Activated CD8-positive, alpha-beta T cell treated with anti-CD3 and anti-CD28 coated beads for 36 hours (primary cell): ENCODE results near the gene CLDN14. TPM values are rescaled to one million over a fixed set of nuclear protein-coding genes. Genes with fewer than 3 reads are reported as not detected.

Experiments
- ATAC-seq: fragments of 200-7000 bp; cut with Tn5 transposase; one replicate; pipeline ENCODE4 v1.10.0; 2021; ENCODE audit warnings: mild to moderate bottlenecking, moderate library complexity
- CTCF ChIA-PET: fragments of 350-600 bp; sonication (Branson Sonifier 250); formaldehyde crosslinking; loops from one replicate; lab custom pipeline; 2021; ENCODE audit warnings: antibody characterized with exemption; lab: Charles Lee
- POLR2A ChIA-PET: fragments of 350-600 bp; sonication (Branson Sonifier 250); formaldehyde crosslinking; loops from one replicate; lab custom pipeline; 2021; ENCODE audit warnings: antibody characterized with exemption; lab: Charles Lee
- DNase-seq: peaks from one replicate; pipeline ENCODE4 v3.0.0-alpha.2; 2020
- H3K27ac Mint-ChIP-seq: one replicate; pipeline ENCODE4 v1.8.0; 2021; ENCODE audit warnings: mild to moderate bottlenecking, mixed read lengths
- H3K27me3 Mint-ChIP-seq: one replicate; pipeline ENCODE4 v1.8.0; 2021; ENCODE audit warnings: mixed read lengths
- H3K36me3 Mint-ChIP-seq: one replicate; pipeline ENCODE4 v1.8.0; 2021; ENCODE audit warnings: low read depth, mixed read lengths
- H3K4me1 Mint-ChIP-seq: one replicate; pipeline ENCODE4 v1.8.0; 2021; ENCODE audit warnings: low read depth, mixed read lengths
- H3K4me3 Mint-ChIP-seq: one replicate; pipeline ENCODE4 v1.8.0; 2021; ENCODE audit warnings: mild to moderate bottlenecking, moderate library complexity, mixed read lengths
- H3K9me3 Mint-ChIP-seq: one replicate; pipeline ENCODE4 v1.8.0; 2021; ENCODE audit warnings: mixed read lengths
- intact Hi-C: fragments of 100-400 bp; cut with micrococcal nuclease; formaldehyde crosslinking; loops from one replicate; pipeline ENCODE4 v1.10.0; 2022
- total RNA-seq, 2 experiments: library from RNA; stranded (reverse); gene quantifications; one replicate each; pipeline ENCODE4 v1.2.3, GENCODE V29; 2021
- TF ChIP-seq, protein P1 (sequence below): fragments of 200-600 bp; IDR thresholded peaks from one replicate; pipeline ENCODE4 v1.8.0; 2022; ENCODE audit warnings: antibody characterized with exemption, mild to moderate bottlenecking

Gene CLDN14
- total RNA-seq, 2 experiments from 2014 or later, result not detected

DNA sequence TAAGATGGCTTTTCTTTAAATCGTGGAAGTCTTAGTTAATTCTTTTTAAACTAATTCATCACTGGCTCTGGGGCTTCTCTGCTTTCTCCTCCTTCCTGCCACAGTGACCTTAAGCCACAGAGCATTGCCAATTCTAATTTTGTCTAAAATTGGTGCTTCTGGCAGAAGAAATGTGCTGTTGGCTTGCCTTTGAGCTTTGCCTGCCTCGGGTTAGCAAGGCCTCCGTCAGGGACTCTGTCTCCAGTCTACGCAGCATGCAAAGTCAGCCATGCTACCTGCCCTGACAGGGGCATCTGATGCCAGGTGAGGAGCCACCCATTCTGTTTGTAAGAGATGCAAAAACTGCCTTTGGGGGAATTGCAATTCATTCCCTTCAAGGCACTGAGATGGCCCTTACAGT is 25.2 kb downstream of the CLDN14 start:
- Mint-ChIP-seq H3K27me3 (peaks cover 1% of the 10 kb centered on the region), H3K9me3 (no peaks in the 10 kb centered on the region), H3K4me1 (no peaks in the 10 kb centered on the region), H3K4me3 (no peak overlapping the region), H3K36me3 (no peaks in the 10 kb centered on the region), H3K27ac (no peak overlapping the region)
- ChIA-PET POLR2A (no interaction called here), CTCF (no interaction called here)
- intact Hi-C loops, result no loop called here
- DNase-seq, result no peak
- TF ChIP-seq, protein P1, sequence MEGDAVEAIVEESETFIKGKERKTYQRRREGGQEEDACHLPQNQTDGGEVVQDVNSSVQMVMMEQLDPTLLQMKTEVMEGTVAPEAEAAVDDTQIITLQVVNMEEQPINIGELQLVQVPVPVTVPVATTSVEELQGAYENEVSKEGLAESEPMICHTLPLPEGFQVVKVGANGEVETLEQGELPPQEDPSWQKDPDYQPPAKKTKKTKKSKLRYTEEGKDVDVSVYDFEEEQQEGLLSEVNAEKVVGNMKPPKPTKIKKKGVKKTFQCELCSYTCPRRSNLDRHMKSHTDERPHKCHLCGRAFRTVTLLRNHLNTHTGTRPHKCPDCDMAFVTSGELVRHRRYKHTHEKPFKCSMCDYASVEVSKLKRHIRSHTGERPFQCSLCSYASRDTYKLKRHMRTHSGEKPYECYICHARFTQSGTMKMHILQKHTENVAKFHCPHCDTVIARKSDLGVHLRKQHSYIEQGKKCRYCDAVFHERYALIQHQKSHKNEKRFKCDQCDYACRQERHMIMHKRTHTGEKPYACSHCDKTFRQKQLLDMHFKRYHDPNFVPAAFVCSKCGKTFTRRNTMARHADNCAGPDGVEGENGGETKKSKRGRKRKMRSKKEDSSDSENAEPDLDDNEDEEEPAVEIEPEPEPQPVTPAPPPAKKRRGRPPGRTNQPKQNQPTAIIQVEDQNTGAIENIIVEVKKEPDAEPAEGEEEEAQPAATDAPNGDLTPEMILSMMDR, result no peak
- no peak for ATAC-seq

DNA sequence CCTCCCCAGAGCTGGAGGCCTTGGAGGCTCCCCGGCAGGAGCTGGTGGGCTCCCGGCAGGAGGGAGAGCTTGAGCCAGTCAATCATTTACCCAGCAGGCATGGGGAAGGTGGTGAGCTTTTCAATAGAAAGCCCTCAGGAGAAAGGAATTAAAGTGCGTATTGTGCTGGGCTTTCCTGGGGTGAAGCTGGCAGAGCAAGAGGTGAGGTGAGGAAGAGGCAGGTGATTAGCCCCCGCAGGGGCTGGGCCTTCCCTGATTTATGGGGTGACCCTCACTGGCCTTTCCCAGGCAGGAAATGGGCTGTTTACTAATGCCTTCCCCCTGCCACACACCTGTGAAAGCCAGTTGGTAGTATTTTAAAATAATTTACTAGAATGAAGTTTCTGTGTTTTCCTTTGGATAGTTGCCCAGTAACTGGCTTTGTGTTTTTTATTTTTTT is 25.8 kb downstream of the CLDN14 start:
- ATAC-seq (no peak), DNase-seq (no peak)
- TF ChIP-seq, protein P1, result no peak
- H3K36me3 Mint-ChIP-seq, result no peaks in the 10 kb centered on the region
- no peak overlapping the region for H3K27ac Mint-ChIP-seq
- peaks cover 1% of the 10 kb centered on the region for H3K27me3 Mint-ChIP-seq
- no peak overlapping the region for H3K4me3 Mint-ChIP-seq
- CTCF ChIA-PET, result no interaction called here
- no peaks in the 10 kb centered on the region for H3K4me1 Mint-ChIP-seq
- intact Hi-C loops, result no loop called here
- POLR2A ChIA-PET, result interaction anchor here (0.6 kb wide), 1 partner anchor 310 kb away, joined by 5 read pairs; no protein-coding TSS in a partner anchor
- H3K9me3 Mint-ChIP-seq, result no peaks in the 10 kb centered on the region

DNA sequence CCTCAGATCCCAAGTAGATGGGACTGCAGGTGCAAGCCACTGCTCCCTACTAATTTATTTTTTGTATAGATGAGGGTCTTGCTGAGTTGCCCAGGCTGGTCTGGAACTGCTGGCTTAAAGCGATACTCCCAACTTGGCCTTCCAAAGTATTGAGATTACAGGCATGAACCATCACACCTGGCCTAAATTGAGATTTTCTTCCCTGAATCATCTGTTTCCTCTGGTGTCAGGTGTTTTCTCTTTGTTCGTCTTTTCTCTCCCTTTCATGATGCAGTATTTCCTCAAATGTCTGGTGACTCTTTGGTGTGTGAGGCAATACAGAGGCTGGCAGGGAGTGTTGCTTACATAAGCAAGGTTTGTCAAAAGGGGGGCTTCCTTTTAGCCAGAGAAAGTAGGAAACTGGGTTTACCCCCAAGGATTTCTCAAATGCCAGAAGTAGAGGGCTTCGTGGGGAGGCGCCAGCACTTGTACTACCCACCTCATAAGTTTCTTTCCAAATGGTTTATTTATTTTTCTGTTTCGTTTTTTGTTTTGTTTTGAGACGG is 27.6 kb downstream of the CLDN14 start:
- no peaks in the 10 kb centered on the region for H3K9me3 Mint-ChIP-seq

DNA sequence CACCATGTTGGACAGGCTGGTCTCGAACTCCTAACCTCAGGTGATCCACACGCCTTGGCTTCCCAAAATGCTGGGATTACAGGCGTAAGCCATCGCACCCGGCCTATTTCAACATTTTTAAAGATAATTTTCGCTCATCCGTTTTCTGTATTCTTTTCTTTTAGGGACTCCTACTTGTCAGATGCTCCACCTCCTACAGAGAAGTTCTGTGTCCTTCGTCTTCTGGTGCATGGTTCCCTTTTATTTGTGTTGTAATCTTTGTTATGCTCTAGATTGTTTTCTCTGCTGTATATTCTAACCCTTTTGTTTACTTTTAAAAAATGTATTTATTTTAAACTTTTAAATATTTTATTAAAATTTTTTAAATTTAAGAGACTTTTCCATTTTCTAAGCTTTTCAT is 28.4 kb downstream of the CLDN14 start:
- ChIA-PET POLR2A (no interaction called here), CTCF (no interaction called here)
- Mint-ChIP-seq H3K27ac (no peak overlapping the region), H3K4me1 (no peaks in the 10 kb centered on the region), H3K27me3 (peaks cover 1% of the 10 kb centered on the region), H3K4me3 (no peak overlapping the region), H3K9me3 (no peaks in the 10 kb centered on the region), H3K36me3 (no peaks in the 10 kb centered on the region)
- intact Hi-C loops, result no loop called here
- TF ChIP-seq, protein P1, result no peak
- DNase-seq, result no peak
- no peak for ATAC-seq

More for the DNA sequence above, 27.6 kb downstream of the CLDN14 start:
- DNase-seq (no peak), ATAC-seq (no peak)
- ChIA-PET POLR2A (no interaction called here), CTCF (no interaction called here)
- TF ChIP-seq, protein P1, result no peak
- Mint-ChIP-seq H3K4me3 (no peak overlapping the region), H3K4me1 (no peaks in the 10 kb centered on the region), H3K36me3 (no peaks in the 10 kb centered on the region), H3K27ac (no peak overlapping the region), H3K27me3 (peaks cover 1% of the 10 kb centered on the region)
- intact Hi-C loops, result no loop called here

DNA sequence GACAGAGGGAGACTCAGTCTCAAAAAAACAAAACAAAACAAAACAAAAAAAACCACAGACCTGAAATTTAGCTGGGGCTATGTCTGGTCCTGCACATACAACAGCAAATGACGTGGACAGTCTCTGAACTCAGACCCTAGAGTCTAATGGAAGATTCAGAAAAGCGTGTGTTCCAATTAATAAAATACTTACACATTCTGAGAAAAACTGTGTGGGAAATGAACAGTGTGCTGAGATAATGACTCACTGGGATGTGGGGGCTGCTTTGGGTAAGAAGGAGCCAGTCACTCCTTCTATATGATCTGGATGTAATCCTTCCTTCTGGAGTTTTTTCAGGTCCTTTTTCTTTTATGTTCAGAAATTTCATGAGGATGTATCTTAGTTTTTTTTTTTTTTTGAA is 29.4 kb downstream of the CLDN14 start:
- ChIA-PET POLR2A (no interaction called here), CTCF (no interaction called here)
- peaks cover 1% of the 10 kb centered on the region for H3K27me3 Mint-ChIP-seq
- no peak for DNase-seq
- no peaks in the 10 kb centered on the region for H3K9me3 Mint-ChIP-seq
- H3K36me3 Mint-ChIP-seq, result no peaks in the 10 kb centered on the region
- no peaks in the 10 kb centered on the region for H3K4me1 Mint-ChIP-seq
- no peak overlapping the region for H3K27ac Mint-ChIP-seq
- H3K4me3 Mint-ChIP-seq, result no peak overlapping the region
- intact Hi-C loops, result no loop called here
- TF ChIP-seq, protein P1, result no peak
- ATAC-seq, result no peak
